AG04449 (cell line): Measurements from ENCODE around the gene CCDC102B.

Experiments used
- CTCF ChIA-PET: fragments of 350-600 bp; formaldehyde crosslinking; extraction: SDS; loops from one replicate; lab custom pipeline; 2021; ENCODE audit warnings: antibody characterized with exemption; lab: Yijun Ruan, JAX
- POLR2A ChIA-PET: fragments of 400-600, 350-600 bp; formaldehyde crosslinking; extraction: SDS; loops from one replicate; lab custom pipeline; 2020; ENCODE audit warnings: antibody characterized with exemption, inconsistent platforms; lab: Yijun Ruan, JAX
- DNase-seq: peaks from one replicate; pipeline ENCODE4 v3.0.0-alpha.2; 2010; ENCODE audit warnings: low read depth, low spot score
- H3K4me3 ChIP-seq: 2 replicates; pipeline ENCODE4 v1.5.1; 2011; ENCODE audit warnings: low read depth, mild to moderate bottlenecking, control low read depth, low read length
- CTCF ChIP-seq: IDR thresholded peaks from one replicate; pipeline ENCODE4 v1.5.1; 2011; ENCODE audit warnings: mild to moderate bottlenecking, moderate library complexity, low read length, control low read depth, inconsistent platforms; ENCODE audit not compliant: insufficient read depth; ENCODE audit errors: missing control alignments

The CCDC102B gene

GRCh38 chr18:68922392-68922791 is 124.5 kb downstream of the CCDC102B start:
- DNase-seq: no peak
- POLR2A ChIA-PET: no interaction called here
- no peak for TF ChIP-seq CTCF
- H3K4me3 ChIP-seq: no peak overlapping the region
- CTCF ChIA-PET: no interaction called here

GRCh38 chr18:68925268-68925667 is 127.4 kb downstream of the CCDC102B start:
- no peak for DNase-seq
- ChIA-PET POLR2A (no interaction called here), CTCF (no interaction called here)
- TF ChIP-seq CTCF: no peak
- H3K4me3 ChIP-seq: no peak overlapping the region

- POLR2A ChIA-PET: no interaction called here
- DNase-seq: no peak
These were observed 131.1 kb downstream of the CCDC102B start for GRCh38 chr18:68928762-68929675.

GRCh38 chr18:68935686-68936085 is 137.8 kb downstream of the CCDC102B start:
- no peak for DNase-seq
- H3K4me3 ChIP-seq: no peak overlapping the region
- POLR2A ChIA-PET: no interaction called here
- no peak for TF ChIP-seq CTCF
- CTCF ChIA-PET: no interaction called here

More at GRCh38 chr18:68928762-68929675, 131.1 kb downstream of the CCDC102B start:
- TF ChIP-seq CTCF: no peak
- H3K4me3 ChIP-seq: no peak overlapping the region
- CTCF ChIA-PET: no interaction called here

GRCh38 chr18:68937029-68937599 is 139.2 kb downstream of the CCDC102B start:
- TF ChIP-seq CTCF: no peak
- no peak for DNase-seq
- ChIA-PET CTCF (no interaction called here), POLR2A (no interaction called here)
- H3K4me3 ChIP-seq: no peak overlapping the region

GRCh38 chr18:68940039-68940438 is 142.2 kb downstream of the CCDC102B start:
- CTCF ChIA-PET: no interaction called here
- TF ChIP-seq CTCF: no peak
- H3K4me3 ChIP-seq: no peak overlapping the region
- DNase-seq: no peak
- POLR2A ChIA-PET: no interaction called here
